H1 (cell line): ENCODE results near the gene CASP5. TPM values are rescaled to one million over a fixed set of nuclear protein-coding genes. Genes with fewer than 3 reads are reported as not detected.

Experiments used
- CHD1 ChIP-seq: IDR thresholded peaks from 2 replicates; pipeline ENCODE4 v1.6.1; 2012; ENCODE audit warnings: low read depth, low read length, improper control_type of control experiment
- SRF ChIP-seq: IDR thresholded peaks from 2 replicates; pipeline ENCODE4 v1.6.1; 2011; ENCODE audit warnings: mild to moderate bottlenecking, low read depth, low read length, moderate library complexity
- polyA plus RNA-seq, 7 experiments: library from polyadenylated mRNA; depleted of rRNA in 3 of 7; stranded (reverse) in 5 of 7; unstranded in 2 of 7; fragments of >200 nt in 5 of 7; fragments of 200-250 nt in 2 of 7; gene quantifications; 1 replicate in 5 of 7; 2 replicates in 1 of 7; 4 replicates in 1 of 7; pipeline versions ENCODE4 v1.2.1 to v1.2.3, GENCODE V29; 2011 to 2013; ENCODE audit warnings: missing spikeins in 2 of 7, mixed read lengths in 2 of 7
- total RNA-seq: library from RNA; stranded (reverse); fragmentation: NEBNext Ultra II Directional; extraction: Animal tissue kit (Norgen Biotek cat#: 25700); gene quantifications from 2 replicates; pipeline ENCODE4 v1.2.1, GENCODE V29; 2021

The CASP5 gene
- total and polyA plus RNA-seq, 2 of the 8 experiments (the other 6 are each of a cell fraction or from before 2014, with no cell fraction given), result not detected

DNA sequence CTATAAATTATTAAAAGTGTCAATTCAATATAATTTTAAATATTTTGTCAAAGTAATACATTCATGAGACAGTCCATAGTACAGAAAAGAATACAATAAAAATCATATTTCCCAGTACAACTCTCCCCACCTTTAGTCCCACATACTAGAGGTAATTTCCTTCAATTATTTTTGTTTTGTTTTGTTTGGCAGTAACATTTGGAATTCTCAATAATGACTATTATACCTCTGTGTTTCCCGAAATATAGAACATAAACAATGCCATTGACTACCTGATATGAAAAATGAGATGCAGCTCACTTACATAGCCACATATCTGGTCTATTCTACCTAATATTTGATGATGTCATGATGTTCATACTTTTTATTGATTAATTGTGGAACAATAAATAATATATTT, 30.2 kb downstream of the CASP5 start (continued):
- TF ChIP-seq SRF (no peak), CHD1 (no peak)
